HG03575 (cell line): ENCODE measurements around the gene MMP25.

ENCODE experiments used
- ATAC-seq: cut with Tn5 transposase; IDR thresholded peaks from one replicate; pipeline ENCODE4 v1.9.1; 2021; ENCODE audit not compliant: unreplicated experiment, insufficient number of reproducible peaks, low FRiP score; ENCODE audit errors: extremely low read depth

MMP25 gene

GRCh38 chr16:3027983-3028715 is 18.2 kb upstream of the MMP25 start:
- ATAC-seq, result no peak

DNA sequence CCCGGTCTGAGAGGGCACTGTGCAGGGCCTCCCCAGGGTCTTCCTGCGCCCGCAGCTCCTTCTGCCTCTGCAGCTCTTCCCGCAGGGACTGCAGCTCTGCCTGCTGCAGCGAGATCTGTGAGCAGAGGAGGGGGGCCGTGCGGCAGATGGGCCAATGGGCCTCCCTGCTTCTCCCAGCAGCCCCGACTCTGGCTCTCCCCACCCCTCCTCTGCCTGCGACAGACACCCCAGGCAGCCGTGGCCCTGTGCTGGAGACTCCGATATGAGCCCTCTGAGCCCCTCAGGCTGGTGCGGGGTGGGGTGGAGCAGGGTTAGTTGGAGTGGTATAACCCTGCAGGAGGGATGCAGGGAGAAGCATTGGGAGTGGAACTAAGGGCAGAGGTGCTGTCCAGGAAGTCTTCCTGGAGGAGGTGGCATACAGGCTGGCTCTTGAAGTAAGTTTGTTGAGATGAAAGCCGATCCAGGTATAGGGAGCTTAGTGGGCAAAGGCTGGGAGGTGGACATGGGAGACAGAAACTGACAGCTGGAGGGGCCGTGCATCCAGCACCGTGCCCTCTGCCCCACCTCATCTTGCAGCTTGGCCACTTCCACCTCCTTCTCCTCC is 17.5 kb upstream of the MMP25 start:
- no peak for ATAC-seq

DNA sequence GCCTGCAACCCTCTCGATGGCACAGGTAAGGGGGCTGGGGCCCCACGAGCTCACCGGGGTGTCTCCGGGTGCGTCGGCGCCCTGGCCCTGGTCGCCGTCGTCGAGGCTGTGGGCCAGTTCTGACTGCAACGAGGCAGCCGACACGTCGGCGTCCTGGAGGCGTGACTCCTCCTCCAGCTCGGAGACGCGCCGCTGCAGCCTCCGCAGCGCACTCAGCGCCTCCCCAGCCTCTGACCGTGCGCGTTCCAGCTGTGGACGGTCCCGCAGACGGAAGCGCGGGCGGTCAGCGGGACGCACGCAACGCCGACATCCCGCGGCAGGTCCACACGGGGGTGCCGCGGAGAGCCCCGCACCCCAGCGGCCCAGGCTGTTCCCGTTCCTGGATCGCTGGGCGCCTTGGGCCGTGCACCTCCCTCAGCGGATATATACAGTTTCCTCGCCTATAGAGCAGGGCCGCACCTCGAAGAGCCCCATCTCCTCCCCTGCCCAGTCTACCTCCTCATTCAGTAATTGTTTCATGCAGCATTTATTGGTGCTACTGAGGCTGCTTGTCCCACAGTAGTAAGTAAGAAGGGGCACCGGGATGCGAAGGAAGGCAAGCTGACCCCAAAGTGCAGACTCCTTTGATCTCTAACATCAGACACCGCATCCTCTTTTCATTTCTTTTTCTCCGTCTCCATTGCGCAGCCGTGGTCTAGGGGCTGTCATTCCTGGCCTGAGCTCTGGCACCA is 16.7 kb upstream of the MMP25 start:
- no peak for ATAC-seq

- no peak for ATAC-seq
Measured at GRCh38 chr16:3030222-3031212, 15.8 kb upstream of the MMP25 start.

GRCh38 chr16:3032624-3033023 is 13.7 kb upstream of the MMP25 start:
- ATAC-seq, result no peak

- no peak for ATAC-seq
Measured at GRCh38 chr16:3035289-3035971, 10.9 kb upstream of the MMP25 start.

DNA sequence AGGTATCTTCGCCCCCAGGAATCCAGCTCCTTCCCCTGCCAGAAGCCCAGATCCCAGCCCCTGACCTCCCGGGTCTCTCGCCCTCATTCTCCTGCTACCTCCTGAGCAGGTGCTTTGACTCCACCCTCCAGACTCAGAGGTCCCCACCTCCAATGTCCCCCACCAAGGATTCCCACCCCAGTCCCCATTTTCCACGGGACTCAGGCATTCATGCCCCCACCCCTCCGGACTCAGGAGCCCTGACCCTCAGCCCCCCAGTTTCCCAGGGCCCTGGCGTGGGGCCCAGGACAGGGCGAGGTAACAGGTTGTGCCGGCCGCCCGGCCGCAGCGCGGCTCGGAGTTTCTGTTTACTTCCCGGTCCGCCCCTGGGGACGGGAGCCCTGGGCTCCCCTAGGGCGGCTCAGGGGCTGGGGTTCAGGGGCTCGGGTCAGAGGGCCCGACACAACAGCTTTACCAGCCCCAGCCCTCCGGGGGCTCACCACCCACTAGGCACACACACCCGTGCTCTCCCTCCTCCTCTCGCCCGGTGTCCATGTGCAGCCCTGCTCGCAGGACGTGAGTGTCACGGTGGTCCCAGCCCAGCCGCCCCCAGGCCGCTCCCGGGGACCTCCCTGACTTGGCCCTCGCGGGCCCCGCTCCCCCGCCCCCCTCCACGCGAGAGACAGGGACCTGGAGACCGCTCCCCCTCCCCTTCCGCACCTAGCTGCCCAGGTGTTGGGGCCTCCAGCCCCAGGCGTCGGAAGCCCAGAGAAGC is 10.2 kb upstream of the MMP25 start:
- no peak for ATAC-seq

- no peak for ATAC-seq
Measured at GRCh38 chr16:3036726-3037315, 9.5 kb upstream of the MMP25 start, which contains the start of gene BICDL2. Gene BICDL2 (minus strand): TSS chr16:3036944. CDS start chr16:3035496, 1,448 bp downstream.

DNA sequence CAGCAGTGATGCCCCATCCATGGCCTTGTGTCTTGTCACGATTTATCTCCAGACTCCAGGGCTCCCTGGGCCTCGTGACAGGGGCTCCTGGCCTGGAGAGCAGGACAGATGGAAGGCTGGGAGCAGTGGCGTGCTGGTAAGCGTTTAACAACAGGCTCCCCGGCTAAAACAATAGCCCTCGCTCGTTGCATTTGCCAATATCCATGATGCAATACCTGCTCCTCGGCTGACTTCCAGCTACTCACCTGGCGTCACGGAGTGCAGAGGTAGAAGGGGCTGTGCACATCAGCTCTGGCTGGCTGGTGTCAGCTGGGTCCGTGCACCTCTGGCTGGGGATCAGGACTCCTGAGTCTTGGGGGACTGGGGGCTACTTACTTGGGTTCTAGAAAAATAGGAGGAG is 8.1 kb upstream of the MMP25 start:
- ATAC-seq, result no peak

DNA sequence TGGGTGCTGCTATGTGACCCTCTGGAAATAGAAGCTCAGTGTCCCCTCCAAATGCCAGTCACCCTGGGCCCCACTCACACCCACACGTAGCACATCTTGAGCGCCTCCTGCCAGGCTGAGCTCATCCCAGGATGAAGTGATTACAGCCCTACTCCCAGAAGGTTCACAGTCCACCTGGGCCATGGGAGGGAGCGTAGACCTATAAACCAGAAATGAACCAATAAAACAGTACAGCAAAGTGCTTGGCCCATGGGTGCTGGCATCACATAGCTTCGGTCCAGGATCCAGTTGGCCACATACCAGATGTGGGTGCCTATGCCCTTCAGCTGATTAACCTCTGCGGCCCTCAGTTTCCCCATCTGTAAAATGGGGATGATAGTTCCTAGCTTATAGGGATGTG is 7.5 kb upstream of the MMP25 start:
- no peak for ATAC-seq

DNA sequence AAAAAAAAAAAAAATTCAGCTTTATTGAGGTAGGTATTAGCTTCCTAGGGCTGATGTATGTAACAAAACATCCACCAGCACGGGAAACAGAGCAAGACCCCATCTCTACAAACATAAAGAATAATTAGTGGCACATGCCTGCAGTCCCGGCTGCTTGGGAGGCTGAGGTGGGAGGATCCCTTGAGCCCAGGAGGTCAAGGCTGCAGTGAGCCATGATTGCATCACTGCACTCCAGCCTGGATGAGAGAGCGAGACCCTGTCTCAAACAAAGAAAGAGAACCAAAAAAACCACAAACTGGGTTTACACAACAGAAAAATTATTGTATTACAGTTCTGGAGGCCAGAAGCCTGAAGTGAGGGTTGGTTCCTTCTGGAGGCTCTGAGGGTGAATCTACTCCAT is 4.0 kb upstream of the MMP25 start:
- no peak for ATAC-seq

DNA sequence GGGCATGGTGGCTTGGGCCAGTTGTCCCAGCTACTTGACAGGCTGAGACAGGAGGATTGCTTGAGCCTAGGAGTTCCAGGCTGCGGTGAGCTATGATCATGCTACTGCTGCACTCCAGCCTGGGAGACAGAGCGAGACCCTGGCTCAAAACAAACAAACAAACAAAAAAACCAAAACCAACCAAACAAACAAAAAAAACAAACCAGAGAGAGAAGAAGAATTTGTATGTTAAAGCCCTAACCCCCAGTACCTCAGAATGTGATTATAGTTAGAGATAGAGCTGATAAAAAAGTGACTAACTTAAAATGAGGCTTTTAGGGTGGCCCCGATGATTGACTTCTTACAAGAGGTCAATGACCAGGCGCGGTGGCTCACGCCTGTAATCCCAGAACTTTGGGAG is 1.7 kb upstream of the MMP25 start:
- no peak for ATAC-seq

- no peak for ATAC-seq
Measured at GRCh38 chr16:3046641-3047386, 453 bp downstream of the MMP25 start.

GRCh38 chr16:3047387-3047720 is 993 bp downstream of the MMP25 start:
- no peak for ATAC-seq

- no peak for ATAC-seq
Measured at GRCh38 chr16:3049921-3050481, 3.6 kb downstream of the MMP25 start.

GRCh38 chr16:3050487-3050886 is 4.1 kb downstream of the MMP25 start:
- no peak for ATAC-seq

- no peak for ATAC-seq
Measured at GRCh38 chr16:3051009-3051408, 4.6 kb downstream of the MMP25 start.
